Immature natural killer cell (primary cell): ENCODE measurements around the gene UBE2I. TPM values are rescaled to one million over a fixed set of nuclear protein-coding genes. Genes with fewer than 3 reads are reported as not detected.
A peak's percentile ranks its signal among the peaks of the same experiment; 100 is the strongest.

Experiments used
- DNase-seq, 3 donors: peaks; one replicate each; pipeline ENCODE4 v3.0.0; 2022; ENCODE audit warnings: mixed read lengths in 1 of 3
- H3K27ac Mint-ChIP-seq, 6 donors: one replicate each; pipeline ENCODE4 v1.8.0; 2020; ENCODE audit warnings: mixed read lengths in 6 of 6, mild to moderate bottlenecking in 5 of 6, inconsistent platforms in 4 of 6, moderate library complexity in 3 of 6
- H3K27me3 Mint-ChIP-seq, 3 donors: one replicate each; pipeline ENCODE4 v1.8.0; 2020 to 2021; ENCODE audit warnings: low read depth in 3 of 3, mild to moderate bottlenecking in 3 of 3, mixed read lengths in 3 of 3, moderate library complexity in 3 of 3, inconsistent platforms in 1 of 3
- H3K36me3 Mint-ChIP-seq, 3 donors: one replicate each; pipeline ENCODE4 v1.8.0; 2020; ENCODE audit warnings: mixed read lengths in 3 of 3, inconsistent platforms in 2 of 3, mild to moderate bottlenecking in 2 of 3
- H3K4me1 Mint-ChIP-seq, 2 donors: one replicate each; pipeline ENCODE4 v1.8.0; 2020; ENCODE audit warnings: inconsistent platforms in 2 of 2, mild to moderate bottlenecking in 2 of 2, mixed read lengths in 2 of 2, moderate library complexity in 1 of 2
- H3K4me3 Mint-ChIP-seq, 5 donors: one replicate each; pipeline ENCODE4 v1.8.0; 2020; ENCODE audit warnings: mild to moderate bottlenecking in 5 of 5, mixed read lengths in 5 of 5, inconsistent platforms in 3 of 5, moderate library complexity in 3 of 5
- H3K9me3 Mint-ChIP-seq, 6 donors: one replicate each; pipeline ENCODE4 v1.8.0; 2020; ENCODE audit warnings: mild to moderate bottlenecking in 6 of 6, mixed read lengths in 6 of 6, inconsistent platforms in 4 of 6, moderate library complexity in 3 of 6
- polyA plus RNA-seq, 3 donors: library from polyadenylated mRNA; unstranded; fragments of 300-500 nt; fragmentation: Illumina TruSeq; gene quantifications; one replicate each; pipeline ENCODE4 v1.2.3, GENCODE V29; 2021

UBE2I gene
- polyA plus RNA-seq, 3 donors from 2014 or later = 94.1 to 119 (median 101) TPM

DNA sequence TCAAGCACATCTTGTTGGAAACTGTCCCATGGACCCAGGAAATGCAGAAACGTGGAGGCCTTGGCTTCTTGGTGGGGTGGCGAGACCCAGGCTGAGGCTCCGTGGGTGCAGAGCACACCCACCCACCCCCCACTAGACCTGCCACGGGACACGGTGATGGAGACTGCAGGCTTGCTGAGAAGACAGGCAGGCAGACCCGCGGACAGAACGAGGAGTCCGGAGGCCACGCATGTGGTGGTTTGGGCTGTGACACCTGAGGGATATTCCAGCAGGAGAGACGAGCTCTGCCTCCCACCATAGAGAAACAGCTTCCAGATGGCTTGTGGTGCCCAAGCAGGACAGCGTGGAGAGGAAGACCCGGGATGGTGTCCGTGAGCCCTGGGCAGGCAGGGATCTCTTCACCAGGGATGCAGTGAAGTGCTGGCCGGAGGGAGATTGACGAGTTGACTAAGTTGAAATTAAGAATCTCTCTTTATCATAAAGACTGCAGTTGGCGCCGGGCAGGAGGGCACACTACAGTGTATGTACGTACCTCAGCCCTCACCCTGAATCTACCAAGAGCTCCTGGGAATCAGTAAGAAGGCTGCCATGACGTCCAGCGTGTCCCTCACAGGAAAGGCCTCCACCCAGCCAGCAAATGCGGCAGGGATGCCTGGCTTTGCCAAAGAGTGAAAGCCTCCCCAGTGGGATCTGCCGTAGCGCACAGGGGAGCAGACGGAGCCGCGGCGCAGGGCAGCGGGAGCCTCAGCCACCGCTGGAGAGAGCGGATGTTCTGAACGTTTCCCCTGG, 8.2 kb downstream of the UBE2I start:
- no peak for DNase-seq
- no peak overlapping the region for H3K27ac Mint-ChIP-seq
- H3K36me3 Mint-ChIP-seq = peaks cover 8 to 34% (median 9%) of the 10 kb centered on the region in 3 donors
- no peak overlapping the region for H3K4me3 Mint-ChIP-seq
- no peaks in the 10 kb centered on the region for H3K9me3 Mint-ChIP-seq
- H3K27me3 Mint-ChIP-seq = peaks cover 4 to 13% (median 7%) of the 10 kb centered on the region in 3 donors
- peaks cover 7 to 18% of the 10 kb centered on the region in 2 donors for H3K4me1 Mint-ChIP-seq

DNA sequence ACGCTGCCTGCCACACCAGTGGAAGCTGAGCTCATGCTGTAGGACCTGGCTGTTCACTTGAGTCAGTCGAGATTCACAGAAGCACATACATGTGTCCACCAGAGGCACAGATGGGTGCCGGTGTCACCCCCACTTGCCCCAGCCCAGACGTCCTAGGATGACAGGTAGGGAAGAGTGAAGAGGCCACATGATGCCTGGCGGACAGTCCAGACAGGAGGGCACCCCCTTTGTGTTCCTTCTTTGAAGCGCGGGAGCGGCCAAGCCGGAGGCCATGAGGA, 8.8 kb downstream of the UBE2I start:
- Mint-ChIP-seq H3K36me3 (peaks cover 8 to 34% (median 9%) of the 10 kb centered on the region in 3 donors), H3K27me3 (peaks cover 4 to 14% (median 5%) of the 10 kb centered on the region in 3 donors), H3K4me1 (peaks cover 1 to 13% of the 10 kb centered on the region in 2 donors), H3K27ac (peak overlapping the region in 2 of 6 donors; percentile 46 to 62), H3K9me3 (no peaks in the 10 kb centered on the region), H3K4me3 (no peak overlapping the region)
- no peak for DNase-seq

DNA sequence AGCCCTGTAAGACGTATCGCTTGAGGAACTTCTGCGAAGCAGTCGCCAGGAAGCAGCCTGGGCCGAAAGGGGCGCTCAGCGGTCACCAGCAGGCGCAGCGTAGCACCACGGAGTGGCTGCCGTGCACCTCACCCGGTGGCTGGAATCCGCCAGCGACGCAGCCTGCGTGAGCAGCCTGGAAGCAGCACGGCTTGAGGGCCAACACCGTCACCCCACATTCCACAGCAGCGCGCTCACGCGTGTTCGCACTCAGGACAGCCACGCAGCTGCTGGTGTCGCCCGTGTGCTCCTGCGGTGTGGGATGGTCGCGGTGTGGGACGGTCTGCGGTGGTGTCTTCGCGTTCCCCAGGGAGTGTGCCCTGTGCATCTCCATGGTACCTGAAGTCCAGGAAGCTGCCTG, 9.6 kb downstream of the UBE2I start:
- H3K27ac Mint-ChIP-seq = no peak overlapping the region
- H3K36me3 Mint-ChIP-seq = peaks cover 8 to 34% (median 9%) of the 10 kb centered on the region in 3 donors
- no peak overlapping the region for H3K4me3 Mint-ChIP-seq
- H3K4me1 Mint-ChIP-seq = peaks cover 0 to 12% of the 10 kb centered on the region in 2 donors
- H3K27me3 Mint-ChIP-seq = peaks cover 4 to 16% (median 5%) of the 10 kb centered on the region in 3 donors
- no peaks in the 10 kb centered on the region for H3K9me3 Mint-ChIP-seq
- no peak for DNase-seq

DNA sequence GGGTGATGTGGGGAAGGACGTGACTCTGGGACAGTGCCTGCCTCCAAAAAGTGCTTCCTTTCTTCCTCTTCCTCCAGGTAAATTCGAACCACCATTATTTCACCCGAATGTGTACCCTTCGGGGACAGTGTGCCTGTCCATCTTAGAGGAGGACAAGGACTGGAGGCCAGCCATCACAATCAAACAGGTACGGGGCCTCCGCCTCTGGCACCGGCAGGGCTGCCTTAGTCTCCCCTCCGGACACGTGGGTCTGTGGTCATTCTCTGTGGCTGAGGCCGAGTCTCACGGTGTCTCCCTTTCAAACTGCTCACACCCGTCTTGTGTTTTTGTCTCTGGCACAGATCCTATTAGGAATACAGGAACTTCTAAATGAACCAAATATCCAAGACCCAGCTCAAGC, 10.7 kb downstream of the UBE2I start:
- Mint-ChIP-seq H3K27me3 (peaks cover 2 to 18% (median 10%) of the 10 kb centered on the region in 3 donors), H3K36me3 (peaks cover 8 to 34% (median 9%) of the 10 kb centered on the region in 3 donors), H3K4me1 (peaks cover 0 to 4% of the 10 kb centered on the region in 2 donors), H3K4me3 (no peak overlapping the region), H3K9me3 (no peaks in the 10 kb centered on the region), H3K27ac (peak overlapping the region in 1 of 6 donors; percentile 57)
- DNase-seq = no peak

DNA sequence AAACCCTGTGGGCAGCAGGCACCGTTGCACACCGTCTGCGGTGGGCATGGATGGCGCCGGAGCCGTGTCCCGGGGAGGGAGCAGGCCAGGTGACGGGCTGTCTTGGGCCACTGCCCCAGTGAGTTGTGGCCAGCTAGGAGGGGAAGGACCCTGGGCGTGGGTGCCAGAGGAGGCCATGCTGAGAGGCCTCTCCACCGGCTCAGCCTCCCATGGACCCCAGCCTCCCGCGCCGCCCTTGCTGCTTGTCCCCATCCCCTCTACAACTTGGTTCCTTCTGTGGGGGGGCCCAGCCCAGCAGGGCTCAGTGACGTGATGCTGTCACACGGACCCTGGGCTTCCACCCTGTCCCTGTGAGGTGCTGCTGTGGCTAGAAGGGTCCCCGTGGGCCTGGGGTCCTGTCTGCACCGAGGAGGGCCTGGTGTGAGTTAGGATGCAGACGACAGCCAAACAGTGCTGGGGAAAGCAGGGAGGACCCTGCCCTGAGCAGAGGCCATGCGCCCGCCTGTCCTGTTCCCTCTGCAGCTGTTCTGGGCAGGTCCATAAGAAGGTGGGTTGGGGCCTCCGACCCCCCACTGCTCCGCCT, 11.3 kb downstream of the UBE2I start:
- H3K4me3 Mint-ChIP-seq = no peak overlapping the region
- no peak for DNase-seq
- H3K4me1 Mint-ChIP-seq = peaks cover 0 to 2% of the 10 kb centered on the region in 2 donors
- peaks cover 2 to 18% (median 11%) of the 10 kb centered on the region in 3 donors for H3K27me3 Mint-ChIP-seq
- H3K9me3 Mint-ChIP-seq = no peaks in the 10 kb centered on the region
- H3K36me3 Mint-ChIP-seq = peaks cover 8 to 34% (median 9%) of the 10 kb centered on the region in 3 donors
- H3K27ac Mint-ChIP-seq = no peak overlapping the region

DNA sequence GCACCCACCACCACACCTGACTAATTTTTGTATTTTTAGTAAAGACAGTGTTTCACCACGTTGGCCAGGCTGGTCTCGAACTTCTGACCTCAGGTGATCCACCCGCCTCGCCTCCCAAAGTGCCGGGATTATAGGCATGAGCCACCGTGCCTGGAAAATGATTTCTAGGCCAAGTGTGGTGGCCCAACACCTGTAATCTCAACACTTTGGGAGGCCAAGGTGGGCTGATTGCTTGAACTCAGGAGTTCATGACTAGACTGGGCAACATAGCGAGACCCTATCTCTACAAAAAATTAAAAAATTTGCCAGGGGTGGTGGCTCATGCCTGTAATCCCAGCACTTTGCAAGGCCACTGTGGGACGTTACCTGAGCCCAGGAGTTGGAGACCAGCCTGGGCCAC, 13.0 kb downstream of the UBE2I start:
- no peaks in the 10 kb centered on the region for H3K9me3 Mint-ChIP-seq
- H3K36me3 Mint-ChIP-seq = peaks cover 5 to 27% (median 8%) of the 10 kb centered on the region in 3 donors
- DNase-seq = no peak
- H3K27ac Mint-ChIP-seq = no peak overlapping the region
- H3K27me3 Mint-ChIP-seq = peaks cover 2 to 15% (median 11%) of the 10 kb centered on the region in 3 donors
- no peak overlapping the region for H3K4me3 Mint-ChIP-seq
- H3K4me1 Mint-ChIP-seq = peaks cover 2 to 5% of the 10 kb centered on the region in 2 donors

DNA sequence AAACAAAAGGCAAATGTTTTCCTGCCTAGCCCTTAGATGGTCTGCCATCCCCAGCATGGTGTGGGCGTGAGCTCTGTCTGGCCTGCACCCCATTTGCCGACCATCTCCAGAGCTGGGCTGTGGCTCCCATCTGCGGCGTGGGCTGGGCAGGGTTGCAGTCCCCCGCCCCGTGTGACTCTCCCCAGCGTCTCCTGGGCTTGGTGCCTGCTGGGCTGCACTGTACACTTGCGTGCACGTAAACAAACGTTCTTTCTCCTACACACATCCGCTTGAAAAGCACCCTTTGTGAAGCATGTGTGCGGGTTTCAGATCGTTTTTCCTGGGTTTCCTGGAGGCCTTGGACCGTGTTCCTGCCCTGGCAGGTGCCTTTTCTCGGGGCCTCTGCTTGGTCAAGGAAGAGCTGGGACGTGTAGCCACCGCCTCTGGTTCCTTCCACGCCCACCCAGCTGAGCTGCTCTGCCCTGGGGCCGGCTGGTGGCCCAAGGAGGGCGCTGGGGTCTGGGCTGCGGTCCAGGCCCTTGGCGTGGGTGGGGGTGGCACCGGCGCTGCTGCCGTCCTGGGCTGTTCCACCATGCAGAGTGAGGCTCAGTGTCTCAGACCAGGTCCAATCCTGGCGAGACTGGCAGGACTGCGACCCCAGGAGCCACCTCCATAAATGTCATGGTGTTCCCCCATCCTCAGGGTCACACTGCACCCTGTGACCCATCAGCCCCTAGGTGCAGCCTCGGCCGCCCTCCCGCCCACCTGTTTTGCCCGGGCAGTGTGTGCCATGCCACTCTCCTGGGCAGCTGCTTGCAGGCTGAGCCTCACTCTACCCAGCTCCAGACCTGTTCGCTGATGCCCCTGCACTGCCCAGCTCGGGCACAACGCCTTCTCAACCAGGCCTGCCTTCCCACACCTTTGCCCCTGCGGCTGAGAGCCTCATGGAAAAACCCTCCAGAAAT, 14.1 kb downstream of the UBE2I start:
- peaks cover 2 to 5% of the 10 kb centered on the region in 2 donors for H3K4me1 Mint-ChIP-seq
- no peak overlapping the region for H3K4me3 Mint-ChIP-seq
- peaks cover 0 to 16% (median 5%) of the 10 kb centered on the region in 3 donors for H3K36me3 Mint-ChIP-seq
- H3K27ac Mint-ChIP-seq = no peak overlapping the region
- no peak for DNase-seq
- peaks cover 2 to 11% (median 9%) of the 10 kb centered on the region in 3 donors for H3K27me3 Mint-ChIP-seq
- H3K9me3 Mint-ChIP-seq = no peaks in the 10 kb centered on the region

DNA sequence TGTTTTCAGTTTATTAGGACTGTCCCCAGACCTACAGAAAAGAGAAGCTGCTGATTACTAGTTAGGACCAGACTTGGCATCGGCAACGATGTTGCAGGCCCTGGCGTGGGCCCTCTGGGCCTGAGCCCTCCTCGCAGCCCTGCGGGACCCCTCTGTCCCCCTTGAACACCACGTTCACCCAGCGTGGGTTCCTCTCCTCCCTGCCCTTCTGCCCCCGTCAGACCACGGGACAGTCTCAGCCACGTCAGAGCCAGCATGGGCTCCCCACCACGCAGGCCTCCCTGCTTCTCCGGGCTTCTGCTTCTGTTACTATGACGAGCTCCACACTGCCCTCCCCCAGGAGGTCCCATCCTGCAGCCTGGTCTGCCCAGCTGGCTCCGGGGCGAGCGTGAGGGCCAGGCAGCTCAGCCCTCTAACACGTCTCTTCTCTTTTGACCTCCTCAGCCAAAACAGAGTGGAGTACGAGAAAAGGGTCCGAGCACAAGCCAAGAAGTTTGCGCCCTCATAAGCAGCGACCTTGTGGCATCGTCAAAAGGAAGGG, 14.9 kb downstream of the UBE2I start:
- DNase-seq = no peak
- peak overlapping the region in 1 of 6 donors; percentile 78 for H3K27ac Mint-ChIP-seq
- H3K4me3 Mint-ChIP-seq = no peak overlapping the region
- peaks cover under 1 to 11% (median 9%) of the 10 kb centered on the region in 3 donors for H3K27me3 Mint-ChIP-seq
- H3K36me3 Mint-ChIP-seq = peaks cover 0 to 11% (median 5%) of the 10 kb centered on the region in 3 donors
- H3K4me1 Mint-ChIP-seq = peaks cover under 1 to 5% of the 10 kb centered on the region in 2 donors
- no peaks in the 10 kb centered on the region for H3K9me3 Mint-ChIP-seq

DNA sequence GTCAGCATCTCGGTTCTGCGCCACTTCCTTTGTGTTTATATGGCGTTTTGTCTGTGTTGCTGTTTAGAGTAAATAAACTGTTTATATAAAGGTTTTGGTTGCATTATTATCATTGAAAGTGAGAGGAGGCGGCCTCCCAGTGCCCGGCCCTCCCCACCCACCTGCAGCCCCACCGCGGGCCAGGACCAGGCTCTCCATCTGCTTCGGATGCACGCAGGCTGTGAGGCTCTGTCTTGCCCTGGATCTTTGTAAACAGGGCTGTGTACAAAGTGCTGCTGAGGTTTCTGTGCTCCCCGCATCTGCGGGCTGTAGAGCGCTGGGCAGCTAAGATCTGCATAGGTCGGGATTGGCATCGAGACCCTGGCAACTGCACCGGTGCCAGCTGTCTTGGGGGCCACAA, 15.8 kb downstream of the UBE2I start:
- DNase-seq = no peak
- H3K27ac Mint-ChIP-seq = no peak overlapping the region
- peaks cover 0 to 11% (median 9%) of the 10 kb centered on the region in 3 donors for H3K27me3 Mint-ChIP-seq
- no peak overlapping the region for H3K4me3 Mint-ChIP-seq
- peaks cover 0 to 5% (median under 1%) of the 10 kb centered on the region in 3 donors for H3K36me3 Mint-ChIP-seq
- peaks cover 0 to 5% of the 10 kb centered on the region in 2 donors for H3K4me1 Mint-ChIP-seq
- no peaks in the 10 kb centered on the region for H3K9me3 Mint-ChIP-seq

DNA sequence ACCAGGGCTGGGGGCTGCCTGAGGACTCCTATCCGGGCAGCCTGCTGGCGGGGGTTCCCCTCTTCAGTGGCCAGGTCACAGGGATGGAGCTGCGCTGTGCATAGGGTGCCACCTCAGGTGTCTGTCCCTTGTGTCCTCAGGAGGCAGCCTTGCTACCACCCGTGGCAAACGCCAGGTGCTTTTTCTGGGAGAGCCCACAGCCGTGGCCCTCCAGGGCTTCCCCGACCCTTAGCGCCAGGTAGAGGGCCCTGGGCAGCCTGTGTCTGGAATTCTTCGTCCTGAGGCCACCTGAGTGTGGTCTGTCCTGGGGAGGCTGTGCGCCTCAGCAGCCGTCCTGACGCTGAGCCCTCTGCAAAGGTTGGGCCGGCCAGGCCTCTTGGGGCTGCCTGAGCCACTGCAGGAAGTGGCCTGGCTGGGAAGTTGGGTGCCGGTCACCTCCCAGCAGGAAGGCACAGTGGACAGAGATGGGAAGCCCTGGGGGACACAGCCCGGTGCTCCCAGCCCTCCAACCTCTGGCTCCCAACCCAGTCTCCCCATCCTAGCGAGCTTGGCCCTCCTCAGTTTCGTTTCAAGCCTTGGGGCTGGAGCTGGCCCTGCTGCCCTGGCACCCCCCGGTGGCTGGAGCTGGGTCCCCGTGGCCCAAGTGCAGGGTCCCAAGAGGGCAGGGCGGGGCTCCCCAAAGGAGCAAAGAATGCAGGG, 16.4 kb downstream of the UBE2I start:
- H3K27ac Mint-ChIP-seq = no peak overlapping the region
- peaks cover 0 to 11% (median 9%) of the 10 kb centered on the region in 3 donors for H3K27me3 Mint-ChIP-seq

DNA sequence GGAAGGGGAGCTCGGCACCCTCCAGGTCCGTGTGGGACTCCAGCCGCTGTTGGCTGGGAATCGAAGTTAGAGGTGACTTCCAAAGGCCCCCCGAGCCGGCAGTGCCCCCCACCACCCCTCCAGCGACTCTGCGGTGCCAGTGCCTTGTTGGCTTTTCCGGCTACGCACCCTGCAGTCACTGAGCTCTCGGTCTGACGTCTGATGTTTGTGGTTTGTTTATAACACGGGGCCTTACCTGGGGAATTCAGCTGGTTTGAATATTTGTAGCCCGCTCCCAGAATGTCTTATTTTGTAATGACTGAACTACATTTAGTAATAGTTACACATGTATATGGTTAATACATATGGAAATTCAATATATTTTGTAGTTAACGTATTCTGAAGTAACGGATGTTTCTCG, 17.0 kb downstream of the UBE2I start:
- peak overlapping the region in 1 of 6 donors; percentile 28 for H3K27ac Mint-ChIP-seq
- H3K27me3 Mint-ChIP-seq = peaks cover 0 to 9% (median 6%) of the 10 kb centered on the region in 3 donors

More for the DNA sequence above, 16.4 kb downstream of the UBE2I start:
- Mint-ChIP-seq H3K36me3 (peaks cover 0 to 4% (median 0%) of the 10 kb centered on the region in 3 donors), H3K4me1 (peaks cover 0 to 5% of the 10 kb centered on the region in 2 donors), H3K9me3 (no peaks in the 10 kb centered on the region), H3K4me3 (no peak overlapping the region)
- DNase-seq = no peak

DNA sequence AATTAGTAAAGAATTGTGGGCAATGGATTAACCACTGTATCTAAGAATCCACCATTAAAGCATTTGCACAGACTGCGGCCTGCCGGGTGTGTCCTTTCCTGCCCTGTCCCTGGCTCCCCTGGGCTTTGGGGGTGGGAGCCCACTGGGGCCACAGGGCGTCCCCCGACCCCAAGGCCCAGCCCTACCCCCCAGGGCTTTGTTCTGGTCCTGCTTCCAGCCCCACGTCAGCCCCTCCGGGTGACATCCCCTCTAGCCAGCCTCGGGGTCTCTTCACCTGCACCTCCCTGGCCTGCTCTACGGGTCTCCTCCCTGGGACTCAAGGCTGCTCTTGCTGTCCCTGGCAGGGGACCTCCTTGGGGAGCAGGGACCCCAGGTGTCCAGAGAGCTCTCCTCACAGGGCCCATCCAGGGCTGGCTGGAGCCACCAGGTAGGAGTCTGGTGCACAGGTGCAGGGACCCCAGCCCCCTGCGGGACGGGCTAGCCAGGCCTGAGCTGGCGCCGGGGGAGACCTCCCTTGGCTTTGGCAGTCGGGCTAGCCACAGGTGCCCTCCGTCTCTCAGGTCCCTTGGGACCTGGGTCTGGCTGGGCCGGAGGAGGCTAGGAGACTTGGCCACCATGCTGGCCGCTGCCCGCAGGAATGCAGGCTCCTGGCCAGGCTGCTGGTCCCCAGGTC, 17.6 kb downstream of the UBE2I start:
- H3K4me3 Mint-ChIP-seq = no peak overlapping the region
- H3K27me3 Mint-ChIP-seq = peaks cover 3 to 14% (median 10%) of the 10 kb centered on the region in 3 donors
- no peaks in the 10 kb centered on the region for H3K9me3 Mint-ChIP-seq
- peaks cover 10 to 16% of the 10 kb centered on the region in 2 donors for H3K4me1 Mint-ChIP-seq
- peaks cover 0 to 4% (median 0%) of the 10 kb centered on the region in 3 donors for H3K36me3 Mint-ChIP-seq
- H3K27ac Mint-ChIP-seq = no peak overlapping the region
- DNase-seq = no peak

More for the DNA sequence above, 17.0 kb downstream of the UBE2I start:
- H3K36me3 Mint-ChIP-seq = peaks cover 0 to 4% (median 0%) of the 10 kb centered on the region in 3 donors
- H3K9me3 Mint-ChIP-seq = no peaks in the 10 kb centered on the region
- H3K4me1 Mint-ChIP-seq = peaks cover 3 to 10% of the 10 kb centered on the region in 2 donors
- DNase-seq = no peak
- no peak overlapping the region for H3K4me3 Mint-ChIP-seq
